ENCODE data around the gene CFAP410.

Gene CFAP410

GRCh38 chr21:44320847-44321246 is 18.3 kb downstream of the CFAP410 start:
- no peak for TF ChIP-seq CTCF (IDR thresholded peaks at IDR 0.05; ENCODE audit: insufficient read depth, low read depth, low read length, missing control alignments)
- H3K4me3 ChIP-seq (ENCODE audit: low read depth, low read length): no peak overlapping the region

GRCh38 chr21:44319407-44320065 is 19.7 kb downstream of the CFAP410 start:
- H3K4me3 ChIP-seq (ENCODE audit: low read depth, low read length): no peak overlapping the region
- TF ChIP-seq CTCF (IDR thresholded peaks at IDR 0.05; ENCODE audit: insufficient read depth, low read depth, low read length, missing control alignments): no peak
- DNase-seq (ENCODE audit: low read depth): no peak

More at GRCh38 chr21:44320847-44321246, 18.3 kb downstream of the CFAP410 start:
- DNase-seq (ENCODE audit: low read depth): no peak

GRCh38 chr21:44318489-44319285 is 20.5 kb downstream of the CFAP410 start:
- no peak for DNase-seq (ENCODE audit: low read depth)
- H3K4me3 ChIP-seq (ENCODE audit: low read depth, low read length): no peak overlapping the region
- no peak for TF ChIP-seq CTCF (IDR thresholded peaks at IDR 0.05; ENCODE audit: insufficient read depth, low read depth, low read length, missing control alignments)

GRCh38 chr21:44317871-44318270 is 21.3 kb downstream of the CFAP410 start:
- no peak for TF ChIP-seq CTCF (IDR thresholded peaks at IDR 0.05; ENCODE audit: insufficient read depth, low read depth, low read length, missing control alignments)
- DNase-seq (ENCODE audit: low read depth): no peak
- H3K4me3 ChIP-seq (ENCODE audit: low read depth, low read length): no peak overlapping the region

GRCh38 chr21:44317241-44317782 is 21.9 kb downstream of the CFAP410 start:
- no peak overlapping the region for H3K4me3 ChIP-seq (ENCODE audit: low read depth, low read length)
- TF ChIP-seq CTCF (IDR thresholded peaks at IDR 0.05; ENCODE audit: insufficient read depth, low read depth, low read length, missing control alignments): no peak
- no peak for DNase-seq (ENCODE audit: low read depth)

GRCh38 chr21:44316277-44316900 is 22.8 kb downstream of the CFAP410 start:
- TF ChIP-seq CTCF (IDR thresholded peaks at IDR 0.05; ENCODE audit: insufficient read depth, low read depth, low read length, missing control alignments): no peak
- no peak overlapping the region for H3K4me3 ChIP-seq (ENCODE audit: low read depth, low read length)
- DNase-seq (ENCODE audit: low read depth): no peak

All from GM12865 (cell line).